Adrenal gland (tissue), 12 donors: Measurements from ENCODE around the gene GLYATL1. TPM values are rescaled to one million over a fixed set of nuclear protein-coding genes. Genes with fewer than 3 reads are reported as not detected.

Experiments
- DNase-seq, 7 donors: peaks; one replicate each; pipeline ENCODE4 v3.0.0-alpha.2; 2019 to 2020
- H3K27ac ChIP-seq, 5 donors: fragments of 200-600 bp; sonication (generic) in 4 of 5; 1 replicate in 3 of 5; 2 replicates in 2 of 5; pipeline versions ENCODE4 v1.5.1 to v1.8.0; 2016 to 2020; ENCODE audit warnings: mild to moderate bottlenecking in 1 of 5
- H3K27me3 ChIP-seq: fragments of 200-600 bp; 2 replicates; pipeline ENCODE4 v1.8.0; 2021
- H3K36me3 ChIP-seq, 2 donors: fragments of 200-600 bp; replicated peaks in 1 of 2; 1 replicate in 1 of 2; 2 replicates in 1 of 2; pipeline versions ENCODE4 v1.5.1 to v1.8.0; 2018 to 2022
- H3K4me1 ChIP-seq, 2 donors: fragments of 200-600 bp; replicated peaks in 1 of 2; 1 replicate in 1 of 2; 2 replicates in 1 of 2; pipeline versions ENCODE4 v1.5.1 to v1.8.0; 2018 to 2021
- H3K4me3 ChIP-seq, 4 donors: fragments of 200-600 bp; sonication (generic) in 3 of 4; one replicate each; pipeline ENCODE4 v1.5.1; 2016 to 2018
- H3K9me3 ChIP-seq, 3 donors: fragments of 200-600 bp; sonication (generic) in 1 of 3; replicated peaks in 1 of 3; 1 replicate in 2 of 3; 2 replicates in 1 of 3; pipeline versions ENCODE4 v1.5.1 to v1.8.0; 2016 to 2021
- POLR2A ChIP-seq, 2 donors: fragments of 450-650 bp; IDR thresholded peaks; one replicate each; pipeline ENCODE4 v1.6.1; 2017; ENCODE audit warnings: antibody characterized with exemption in 2 of 2, mild to moderate bottlenecking in 2 of 2, moderate library complexity in 1 of 2
- WGBS, 4 donors: extraction: QIAGEN DNeasy Blood & Tissue Kit in 2 of 4; methylation state at CpG; one replicate each; pipeline versions ENCODE4 v1.1.5 to v1.1.7; 2013 to 2017; 5-methylcytosine and 5-hydroxymethylcytosine counted together
- intact Hi-C, 2 donors: fragments of 100-400 bp; cut with DNase I; formaldehyde crosslinking; loops; one replicate each; pipeline versions ENCODE4 v1.14.1 to v1.15.0; 2022 to 2023
- polyA plus RNA-seq, 3 donors: library from polyadenylated mRNA; stranded (reverse); fragments of 200-250 nt in 2 of 3; fragments of 350-450 nt in 1 of 3; fragmentation: Illumina TruSeq in 1 of 3; extraction: RNeasy Lipid Tissue Mini Kit (QIAGEN cat#74804) in 1 of 3; gene quantifications; one replicate each; pipeline ENCODE4 v1.2.3, GENCODE V29; 2013 to 2014
- total RNA-seq, 9 donors: library from RNA; depleted of rRNA in 4 of 9; stranded (reverse); fragments of >200 nt in 4 of 9; fragments of 120-200 nt in 1 of 9; fragmentation: NEBNext Ultra II Directional in 1 of 9; extraction: Animal tissue kit (Norgen Biotek cat#: 25700) in 1 of 9; gene quantifications; one replicate each; pipeline versions ENCODE4 v1.1.0 to v1.2.4, GENCODE V29; 2013 to 2023
- TF ChIP-seq, protein P1 (sequence below), 6 experiments: fragments of 450-650 bp in 4 of 6; fragments of 200-600 bp in 2 of 6; sonication (generic) in 1 of 6; IDR thresholded peaks; 1 replicate in 5 of 6; 2 replicates in 1 of 6; pipeline versions ENCODE4 v1.5.1 to v1.8.0; 2016 to 2021; ENCODE audit warnings: antibody characterized with exemption in 6 of 6, mild to moderate bottlenecking in 2 of 6, moderate library complexity in 1 of 6
- donor health status: healthy with polysubstance abuse.
- donor health status: Bipolar disorder and iron deficiency.
- donor health status: DM: yes; HTN: yes; CAD: no.
- donor health status: DM: no; HTN: no; CAD: no.
- donor health status: DM: no; HTN: no; CAD: no.
- donor health status: DM: yes; HTN: yes; CAD: no.

The GLYATL1 gene
- total and polyA plus RNA-seq, 12 donors = 0.07 to 0.50 (median 0.15) TPM; not detected in 8

GRCh38 chr11:58958500-58958899, 19.2 kb downstream of the GLYATL1 start:
- Histone ChIP-seq H3K4me3 (no peak overlapping the region), H3K4me1 (no peaks in the 10 kb centered on the region), H3K27me3 (no peaks in the 10 kb centered on the region), H3K36me3 (no peaks in the 10 kb centered on the region), H3K9me3 (no peaks in the 10 kb centered on the region), H3K27ac (no peak overlapping the region)
- intact Hi-C loops = no loop called here
- 53 to 77% (median 62%) methylated on average over 2 of the region's 2 CpGs for whole genome bisulfite sequencing, 4 donors
- DNase-seq = peak in 5 of 7 donors; percentile 17 to 47 (median 30)
- TF ChIP-seq POLR2A (IDR thresholded peaks at IDR 0.05) = no peak
- TF ChIP-seq, protein P1, sequence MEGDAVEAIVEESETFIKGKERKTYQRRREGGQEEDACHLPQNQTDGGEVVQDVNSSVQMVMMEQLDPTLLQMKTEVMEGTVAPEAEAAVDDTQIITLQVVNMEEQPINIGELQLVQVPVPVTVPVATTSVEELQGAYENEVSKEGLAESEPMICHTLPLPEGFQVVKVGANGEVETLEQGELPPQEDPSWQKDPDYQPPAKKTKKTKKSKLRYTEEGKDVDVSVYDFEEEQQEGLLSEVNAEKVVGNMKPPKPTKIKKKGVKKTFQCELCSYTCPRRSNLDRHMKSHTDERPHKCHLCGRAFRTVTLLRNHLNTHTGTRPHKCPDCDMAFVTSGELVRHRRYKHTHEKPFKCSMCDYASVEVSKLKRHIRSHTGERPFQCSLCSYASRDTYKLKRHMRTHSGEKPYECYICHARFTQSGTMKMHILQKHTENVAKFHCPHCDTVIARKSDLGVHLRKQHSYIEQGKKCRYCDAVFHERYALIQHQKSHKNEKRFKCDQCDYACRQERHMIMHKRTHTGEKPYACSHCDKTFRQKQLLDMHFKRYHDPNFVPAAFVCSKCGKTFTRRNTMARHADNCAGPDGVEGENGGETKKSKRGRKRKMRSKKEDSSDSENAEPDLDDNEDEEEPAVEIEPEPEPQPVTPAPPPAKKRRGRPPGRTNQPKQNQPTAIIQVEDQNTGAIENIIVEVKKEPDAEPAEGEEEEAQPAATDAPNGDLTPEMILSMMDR (IDR thresholded peaks at IDR 0.05) = peak; percentile 9 to 44 (median 20)

DNA sequence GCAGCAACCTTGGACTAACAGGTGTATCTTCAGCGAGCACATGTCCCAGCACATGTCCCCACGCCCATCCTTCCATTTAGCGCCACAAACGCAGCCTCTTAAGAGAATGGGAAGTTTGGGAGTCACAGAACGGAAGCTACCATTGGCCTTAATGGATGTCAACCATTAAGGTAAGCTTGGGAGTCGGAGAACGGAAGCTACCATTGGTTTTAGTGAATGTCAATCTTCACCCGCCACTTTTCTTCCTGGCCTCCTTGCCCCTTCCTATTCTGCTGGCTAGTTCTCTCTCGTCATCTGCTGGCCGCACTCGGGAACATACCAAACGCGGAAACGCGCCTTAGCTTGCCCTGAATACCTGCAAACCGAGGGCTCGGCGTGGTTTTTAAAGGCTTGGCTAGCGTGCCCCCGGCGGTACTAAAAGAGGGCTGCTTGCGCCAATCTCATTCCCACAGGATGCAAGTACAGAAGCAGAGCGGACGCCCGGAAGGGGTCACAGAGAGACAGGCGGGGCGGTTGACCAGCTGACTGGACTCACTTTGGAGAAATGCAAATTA, 24.3 kb downstream of the GLYATL1 start:
- intact Hi-C loops = no loop called here
- H3K27me3 ChIP-seq = peaks cover 5% of the 10 kb centered on the region
- WGBS, 4 donors = 25 to 58% (median 35%) methylated on average over 21 to 27 of the region's 27 CpGs

DNA sequence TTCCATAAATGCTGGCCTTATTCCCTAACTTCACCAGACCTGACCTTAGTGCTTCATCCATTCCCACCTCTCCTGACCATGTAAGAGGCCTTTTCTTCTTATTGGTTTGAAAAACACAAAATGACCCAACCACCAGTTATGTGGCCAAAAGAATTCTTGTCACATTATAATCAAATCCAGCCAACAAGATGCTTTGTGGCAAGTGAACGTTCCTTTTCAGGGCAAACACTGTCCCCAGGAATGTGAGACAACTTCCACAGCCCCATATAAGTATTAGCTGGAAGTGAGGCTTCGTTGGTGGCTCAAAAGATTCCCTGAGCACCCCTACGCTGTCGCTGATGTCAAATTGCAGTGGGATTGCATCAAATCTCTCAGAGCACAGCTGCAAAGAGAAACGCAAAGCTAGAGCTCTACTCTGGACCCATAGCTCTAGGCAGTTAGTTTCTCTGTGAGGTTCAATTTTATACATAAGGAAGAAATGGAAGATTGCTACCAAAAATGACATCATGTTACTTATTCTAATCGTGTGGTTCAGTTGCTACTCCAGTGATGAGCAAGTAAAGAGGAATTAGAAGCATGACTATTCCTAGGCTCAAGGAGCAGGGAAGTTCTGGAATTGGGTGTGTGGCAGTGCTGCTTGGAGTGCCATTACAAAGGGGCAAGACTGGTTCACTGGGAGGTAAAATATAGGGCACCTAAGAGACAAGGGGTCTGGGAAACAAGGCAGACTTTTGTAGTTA, 26.1 kb downstream of the GLYATL1 start:
- WGBS, 4 donors = 64 to 89% (median 67%) methylated on average over 6 of the region's 6 CpGs
- no peaks in the 10 kb centered on the region for H3K36me3 ChIP-seq
- no peak overlapping the region for H3K27ac ChIP-seq
- no peaks in the 10 kb centered on the region for H3K9me3 ChIP-seq
- no peak for DNase-seq
- no peak overlapping the region for H3K4me3 ChIP-seq
- TF ChIP-seq, protein P1 (IDR thresholded peaks at IDR 0.05) = no peak
- TF ChIP-seq POLR2A (IDR thresholded peaks at IDR 0.05) = no peak
- H3K27me3 ChIP-seq = peaks cover 5% of the 10 kb centered on the region
- H3K4me1 ChIP-seq = no peaks in the 10 kb centered on the region
- intact Hi-C loops = no loop called here

More for the DNA sequence above, 24.3 kb downstream of the GLYATL1 start:
- Histone ChIP-seq H3K4me1 (no peaks in the 10 kb centered on the region), H3K9me3 (no peaks in the 10 kb centered on the region), H3K36me3 (no peaks in the 10 kb centered on the region), H3K27ac (no peak overlapping the region), H3K4me3 (no peak overlapping the region)
- no peak for TF ChIP-seq POLR2A (IDR thresholded peaks at IDR 0.05)
- TF ChIP-seq, protein P1 (IDR thresholded peaks at IDR 0.05) = no peak
- peak in 1 of 7 donors; percentile 1 for DNase-seq

GRCh38 chr11:58968251-58968711, 29.0 kb downstream of the GLYATL1 start:
- intact Hi-C loops = no loop called here
- Histone ChIP-seq H3K27me3 (peaks cover 5% of the 10 kb centered on the region), H3K9me3 (no peaks in the 10 kb centered on the region), H3K4me3 (no peak overlapping the region), H3K36me3 (no peaks in the 10 kb centered on the region), H3K4me1 (no peaks in the 10 kb centered on the region), H3K27ac (no peak overlapping the region)
- DNase-seq = no peak
- TF ChIP-seq POLR2A (IDR thresholded peaks at IDR 0.05) = no peak
- TF ChIP-seq, protein P1 (IDR thresholded peaks at IDR 0.05) = no peak
- WGBS, 4 donors = 38 to 73% (median 43%) methylated on average over 20 to 26 of the region's 26 CpGs
